T-cell (primary cell): ENCODE measurements around the gene SPOCD1. TPM values are rescaled to one million over a fixed set of nuclear protein-coding genes. Genes with fewer than 3 reads are reported as not detected.

Experiments
- ATAC-seq, 4 experiments: fragments of 200-7000 bp in 3 of 4; fragments of 150-1000 bp in 1 of 4; cut with Tn5 transposase; replicated peaks in 1 of 4; 1 replicate in 3 of 4; 2 replicates in 1 of 4; pipeline ENCODE4 v1.10.0; 2021; ENCODE audit warnings: moderate library complexity in 3 of 4, mild to moderate bottlenecking in 2 of 4, moderate number of reproducible peaks in 1 of 4
- CTCF ChIA-PET, 2 donors: fragments of 300-600 bp; sonication (Branson Sonifier 250); formaldehyde crosslinking; loops; one replicate each; lab custom pipeline; 2022; ENCODE audit warnings: antibody characterized with exemption in 2 of 2; lab: Charles Lee
- POLR2A ChIA-PET, 2 donors: fragments of 300-600 bp; sonication (Branson Sonifier 250); formaldehyde crosslinking; loops; one replicate each; lab custom pipeline; 2022; ENCODE audit warnings: antibody characterized with exemption in 2 of 2; lab: Charles Lee
- DNase-seq, 35 experiments: peaks; one replicate each; pipeline versions ENCODE4 v3.0.0 to v3.0.0-alpha.2; 2013 to 2023
- H3K27ac ChIP-seq: one replicate; pipeline ENCODE4 v1.5.1; 2013; ENCODE audit warnings: low read length
- H3K27me3 ChIP-seq, 2 experiments: replicated peaks in 1 of 2; 1 replicate in 1 of 2; 2 replicates in 1 of 2; pipeline versions ENCODE4 v1.6.1 to v1.7.0; 2013; ENCODE audit warnings: low read length in 1 of 2, mixed read lengths in 1 of 2; ENCODE audit not compliant: control insufficient read depth in 2 of 2, insufficient read depth in 2 of 2; ENCODE audit errors: extremely low read depth in 1 of 2
- H3K36me3 ChIP-seq, 2 donors: 1 replicate in 1 of 2; 2 replicates in 1 of 2; pipeline versions ENCODE4 v1.6.1 to v1.7.0; 2013; ENCODE audit warnings: low read length in 1 of 2; ENCODE audit not compliant: control insufficient read depth in 2 of 2, insufficient read depth in 1 of 2; ENCODE audit errors: extremely low read depth in 1 of 2
- H3K4me1 ChIP-seq, 2 experiments: 1 replicate in 1 of 2; 2 replicates in 1 of 2; pipeline versions ENCODE4 v1.6.1 to v1.7.0; 2013; ENCODE audit warnings: low read length in 2 of 2, mixed read lengths in 1 of 2; ENCODE audit not compliant: insufficient read depth in 2 of 2, control insufficient read depth in 1 of 2; ENCODE audit errors: extremely low read depth in 1 of 2
- H3K4me3 ChIP-seq, 2 donors: 1 replicate in 1 of 2; 2 replicates in 1 of 2; pipeline versions ENCODE4 v1.5.1 to v1.7.0; 2013; ENCODE audit warnings: mild to moderate bottlenecking in 2 of 2, low read length in 1 of 2, moderate library complexity in 1 of 2; ENCODE audit not compliant: control insufficient read depth in 1 of 2; ENCODE audit errors: extremely low read depth in 1 of 2
- H3K9me3 ChIP-seq: 2 replicates; pipeline ENCODE4 v1.7.0; 2013
- H3K27ac Mint-ChIP-seq, 2 donors: one replicate each; pipeline ENCODE4 v1.8.0; 2020 to 2021; ENCODE audit warnings: mild to moderate bottlenecking in 2 of 2, mixed read lengths in 2 of 2
- H3K27me3 Mint-ChIP-seq, 2 donors: one replicate each; pipeline ENCODE4 v1.8.0; 2021 to 2022; ENCODE audit warnings: mixed read lengths in 2 of 2
- H3K36me3 Mint-ChIP-seq: one replicate; pipeline ENCODE4 v1.8.0; 2021; ENCODE audit warnings: mixed read lengths
- H3K4me1 Mint-ChIP-seq, 3 donors: one replicate each; pipeline ENCODE4 v1.8.0; 2020 to 2022; ENCODE audit warnings: mixed read lengths in 3 of 3, mild to moderate bottlenecking in 1 of 3
- H3K4me3 Mint-ChIP-seq, 3 donors: one replicate each; pipeline ENCODE4 v1.8.0; 2020 to 2022; ENCODE audit warnings: mild to moderate bottlenecking in 3 of 3, mixed read lengths in 3 of 3, moderate library complexity in 3 of 3
- H3K9me3 Mint-ChIP-seq, 3 donors: one replicate each; pipeline ENCODE4 v1.8.0; 2020 to 2022; ENCODE audit warnings: mixed read lengths in 3 of 3
- WGBS: methylation state at CpG from one replicate; pipeline ENCODE4 v1.1.5; 2013; ENCODE audit warnings: missing lambda C conversion rate; ENCODE audit not compliant: insufficient coverage; 5-methylcytosine and 5-hydroxymethylcytosine counted together
- total RNA-seq, 35 experiments: library from RNA in 6 of 35; stranded (reverse) in 6 of 35; fragments of 120-200 nt in 1 of 35; gene quantifications; one replicate each; pipeline versions ENCODE4 v1.2.1 to v1.2.4 and lab custom pipeline; 2013 to 2026

SPOCD1 gene
- total RNA-seq, 5 donors from 2014 or later (not counting 1 experiment from before 2014, with no cell fraction given) = not detected

DNA sequence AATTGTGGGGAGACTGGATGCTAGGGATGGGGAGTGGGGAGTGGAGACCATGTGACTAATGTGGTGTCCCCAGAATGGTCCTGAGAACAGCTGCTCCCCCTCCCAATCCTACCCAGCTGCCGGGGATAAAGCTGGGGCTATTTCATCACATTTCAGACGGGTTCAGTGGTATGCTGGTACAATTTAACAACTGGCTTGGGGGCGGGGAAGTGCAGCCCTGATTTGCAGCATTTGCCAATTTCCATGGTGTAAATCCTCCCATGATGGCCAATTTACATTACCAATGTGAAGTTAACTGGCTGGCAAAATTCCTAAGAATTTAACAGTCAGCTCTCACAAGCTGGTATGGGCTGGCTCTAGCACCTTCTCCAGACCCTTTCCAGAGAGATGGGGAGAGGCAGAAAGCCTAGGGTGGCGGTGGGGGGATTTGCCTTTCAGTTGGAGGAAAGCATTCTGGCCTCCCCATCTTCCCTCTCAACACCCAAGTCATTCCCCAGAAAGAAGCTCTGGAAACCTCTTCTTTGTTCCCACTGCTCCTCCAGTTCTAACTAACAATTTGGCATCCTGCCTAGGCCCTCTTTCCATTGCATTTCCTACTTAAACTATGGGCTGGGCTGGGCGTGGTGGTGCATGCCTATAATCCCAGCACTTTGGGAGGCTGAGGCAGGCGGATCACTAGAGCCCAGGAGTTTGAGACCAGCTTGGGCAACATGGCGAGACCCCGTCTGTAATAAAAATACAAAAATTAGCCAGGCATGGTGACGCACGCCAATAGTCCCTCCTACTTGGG is 40.4 kb downstream of the SPOCD1 start:
- 80% methylated on average over 8 of the region's 10 CpGs for WGBS
- Mint-ChIP-seq H3K4me1 (peaks cover 20 to 32% (median 27%) of the 10 kb centered on the region in 3 donors), H3K27ac (no peak overlapping the region), H3K4me3 (no peak overlapping the region), H3K27me3 (peaks cover 25 to 53% of the 10 kb centered on the region in 2 donors), H3K9me3 (no peaks in the 10 kb centered on the region), H3K36me3 (no peaks in the 10 kb centered on the region)
- Histone ChIP-seq H3K36me3 (no peaks in the 10 kb centered on the region), H3K27ac (no peak overlapping the region), H3K27me3 (peaks cover 0 to 70% of the 10 kb centered on the region in 2 experiments), H3K4me1 (peaks cover 10 to 24% of the 10 kb centered on the region in 2 experiments), H3K4me3 (no peak overlapping the region), H3K9me3 (no peaks in the 10 kb centered on the region)
- DNase-seq = no peak
- ChIA-PET POLR2A (no interaction called here), CTCF (no interaction called here)
- ATAC-seq = no peak

DNA sequence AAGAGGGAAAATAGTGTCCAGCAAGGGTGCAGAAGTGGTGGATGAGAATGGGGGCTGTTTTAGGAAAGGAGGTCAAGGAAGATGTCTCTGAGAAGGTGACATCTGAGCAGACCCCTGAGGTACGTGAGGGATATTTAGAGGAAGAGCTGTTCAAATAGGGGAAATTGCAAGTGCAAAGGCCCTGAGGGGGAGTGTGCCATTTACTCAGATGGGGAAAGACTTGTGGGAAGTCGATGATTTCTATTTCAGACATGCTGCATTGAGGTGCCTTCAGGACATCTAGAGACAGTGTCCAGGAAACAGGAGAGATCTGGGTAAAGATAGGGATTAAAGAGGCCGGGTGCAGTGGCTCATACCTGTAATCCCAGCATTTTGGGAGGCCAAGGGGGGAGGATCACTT is 41.3 kb downstream of the SPOCD1 start:
- Mint-ChIP-seq H3K9me3 (no peaks in the 10 kb centered on the region), H3K4me3 (no peak overlapping the region), H3K36me3 (no peaks in the 10 kb centered on the region), H3K27me3 (peaks cover 25 to 47% of the 10 kb centered on the region in 2 donors), H3K27ac (no peak overlapping the region), H3K4me1 (peaks cover 26 to 39% (median 34%) of the 10 kb centered on the region in 3 donors)
- Histone ChIP-seq H3K4me1 (peaks cover 14 to 30% of the 10 kb centered on the region in 2 experiments), H3K27ac (no peak overlapping the region), H3K36me3 (no peaks in the 10 kb centered on the region), H3K27me3 (peaks cover 0 to 67% of the 10 kb centered on the region in 2 experiments), H3K9me3 (no peaks in the 10 kb centered on the region), H3K4me3 (no peak overlapping the region)
- ATAC-seq = no peak
- no peak for DNase-seq
- CTCF ChIA-PET = no interaction called here
- WGBS = 54% methylated on average over 3 of the region's 3 CpGs
- POLR2A ChIA-PET = no interaction called here

DNA sequence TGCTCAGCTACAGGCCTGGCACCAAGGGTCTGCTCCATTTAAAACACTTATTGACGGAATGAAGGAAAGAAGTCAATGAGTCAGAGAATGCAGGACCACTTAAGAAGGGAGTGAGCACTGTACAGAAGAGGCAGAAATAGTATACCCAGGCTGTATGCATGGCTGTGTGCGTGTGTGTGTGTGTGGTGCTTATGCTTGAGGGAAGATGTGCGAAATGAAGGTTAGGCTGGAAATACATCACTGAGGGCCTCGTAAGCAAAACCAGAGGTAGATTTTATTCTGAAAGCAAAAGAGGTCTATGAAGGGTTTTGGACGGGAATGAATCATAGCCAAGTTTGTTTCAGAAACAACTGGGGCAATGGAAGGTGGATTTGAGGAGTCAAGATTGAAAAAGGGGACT is 42.0 kb downstream of the SPOCD1 start:
- Mint-ChIP-seq H3K9me3 (no peaks in the 10 kb centered on the region), H3K27ac (no peak overlapping the region), H3K36me3 (no peaks in the 10 kb centered on the region), H3K4me3 (peak overlapping the region in 1 of 3 donors; percentile 98), H3K4me1 (peaks cover 32 to 41% (median 40%) of the 10 kb centered on the region in 3 donors), H3K27me3 (peaks cover 25 to 47% of the 10 kb centered on the region in 2 donors)
- 81% methylated on average over 4 of the region's 5 CpGs for WGBS
- no peaks in the 10 kb centered on the region for H3K36me3 ChIP-seq
- peaks cover 0 to 63% of the 10 kb centered on the region in 2 experiments for H3K27me3 ChIP-seq
- H3K4me1 ChIP-seq = peaks cover 14 to 31% of the 10 kb centered on the region in 2 experiments
- H3K9me3 ChIP-seq = no peaks in the 10 kb centered on the region
- ATAC-seq = no peak
- H3K27ac ChIP-seq = no peak overlapping the region
- CTCF ChIA-PET = no interaction called here
- H3K4me3 ChIP-seq = no peak overlapping the region
- no peak for DNase-seq
- POLR2A ChIA-PET = no interaction called here

DNA sequence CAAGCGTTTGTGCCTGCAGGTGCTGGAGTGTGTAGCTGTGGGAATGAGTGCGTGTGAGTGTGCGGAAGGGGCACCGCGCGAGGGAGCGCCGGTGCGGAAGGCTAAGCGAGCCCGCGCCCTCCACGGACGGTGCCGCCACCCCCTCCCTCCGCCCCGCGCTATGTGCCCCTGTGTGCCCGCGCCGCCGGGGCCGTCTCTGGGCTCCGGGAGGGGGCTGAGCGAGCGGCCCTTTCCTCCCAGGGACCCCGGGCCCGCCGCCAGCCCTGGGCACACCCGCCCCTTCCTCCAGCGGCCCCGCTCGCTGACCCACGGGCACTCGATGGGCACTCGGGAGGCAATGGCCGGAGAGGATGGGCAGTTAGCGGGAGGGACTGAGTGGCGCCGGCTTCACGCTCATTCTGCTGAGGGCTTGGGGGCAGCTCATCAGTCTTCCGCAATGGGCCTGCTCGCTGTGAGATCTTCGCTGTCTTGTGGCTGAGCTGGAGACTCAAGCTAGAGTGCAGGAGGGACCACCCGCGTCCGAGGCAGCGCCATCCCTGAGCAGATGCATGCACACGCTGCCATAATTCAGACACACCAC is 43.1 kb downstream of the SPOCD1 start:
- peak overlapping the region in 1 of 2 donors; percentile 23 for H3K27ac Mint-ChIP-seq
- CTCF ChIA-PET = no interaction called here

DNA sequence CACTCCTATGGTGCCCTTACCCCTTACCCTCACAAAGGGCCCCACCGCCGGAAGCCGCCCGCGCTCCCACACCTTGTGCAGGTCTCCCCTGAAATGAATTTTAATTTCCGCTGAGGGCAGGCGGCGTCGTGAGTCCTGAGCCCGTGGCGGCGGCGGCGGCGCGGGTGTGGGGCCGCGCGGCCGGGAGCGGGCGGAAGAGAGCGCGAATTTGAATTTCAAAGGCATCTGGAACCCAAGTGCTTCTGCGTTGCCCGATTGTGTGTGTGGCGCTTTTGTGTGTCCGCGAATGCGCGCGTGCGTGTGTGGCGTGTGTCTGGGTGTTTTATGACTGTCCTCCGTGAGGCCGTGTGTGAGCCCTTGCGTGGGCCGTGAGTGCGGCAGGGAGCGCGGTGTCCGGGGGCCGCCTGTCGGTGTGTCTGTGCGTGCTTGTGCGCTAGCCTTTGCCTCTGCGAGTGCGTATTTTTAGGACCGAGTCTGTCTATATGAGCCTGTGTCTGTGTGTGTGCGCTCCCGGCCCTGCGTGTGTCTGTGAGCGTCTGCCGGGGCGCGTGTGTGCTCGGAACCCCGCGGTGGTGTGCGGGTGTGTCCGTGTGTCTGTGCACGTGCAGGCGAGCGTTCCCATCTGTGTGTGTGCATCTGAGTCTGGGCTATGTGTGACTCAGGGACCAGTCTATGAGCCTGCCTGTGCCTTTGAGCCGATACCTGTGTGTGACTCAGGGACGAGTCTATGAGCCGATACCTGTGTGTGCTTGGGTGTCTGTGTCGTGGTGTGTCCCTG is 43.7 kb downstream of the SPOCD1 start:
- H3K27me3 Mint-ChIP-seq = peaks cover 17 to 39% of the 10 kb centered on the region in 2 donors

More for the DNA sequence above, 43.1 kb downstream of the SPOCD1 start:
- WGBS = 17% methylated on average over 45 of the region's 49 CpGs
- H3K36me3 Mint-ChIP-seq = no peaks in the 10 kb centered on the region
- Histone ChIP-seq H3K4me3 (peak overlapping the region; percentile 59 to 69), H3K9me3 (no peaks in the 10 kb centered on the region), H3K36me3 (no peaks in the 10 kb centered on the region), H3K27ac (no peak overlapping the region), H3K27me3 (peaks cover 0 to 55% of the 10 kb centered on the region in 2 experiments), H3K4me1 (peaks cover 14 to 31% of the 10 kb centered on the region in 2 experiments)
- ATAC-seq (peak; percentile 42 to 54 (median 48)), DNase-seq (no peak)
- peaks cover 24 to 45% of the 10 kb centered on the region in 2 donors for H3K27me3 Mint-ChIP-seq
- H3K4me3 Mint-ChIP-seq = peak overlapping the region; percentile 81 to 98 (median 84)
- POLR2A ChIA-PET = no interaction called here
- no peaks in the 10 kb centered on the region for H3K9me3 Mint-ChIP-seq
- H3K4me1 Mint-ChIP-seq = peaks cover 34 to 46% (median 41%) of the 10 kb centered on the region in 3 donors

More for the DNA sequence above, 43.7 kb downstream of the SPOCD1 start:
- no peaks in the 10 kb centered on the region for H3K36me3 ChIP-seq
- H3K4me3 ChIP-seq = peak overlapping the region; percentile 59 to 69
- peak overlapping the region; percentile 19 to 23 for H3K27ac Mint-ChIP-seq
- H3K9me3 ChIP-seq = no peaks in the 10 kb centered on the region
- DNase-seq (peak in 23 of 35 experiments; percentile 3 to 61 (median 32)), ATAC-seq (peak; percentile 67 to 76 (median 70))
- peaks cover 34 to 46% (median 41%) of the 10 kb centered on the region in 3 donors for H3K4me1 Mint-ChIP-seq
- H3K27me3 ChIP-seq = peaks cover 0 to 50% of the 10 kb centered on the region in 2 experiments
- ChIA-PET CTCF (no interaction called here), POLR2A (no interaction called here)
- no peak overlapping the region for H3K27ac ChIP-seq
- WGBS = 1% methylated on average over 68 of the region's 68 CpGs
- peaks cover 14 to 31% of the 10 kb centered on the region in 2 experiments for H3K4me1 ChIP-seq
- H3K4me3 Mint-ChIP-seq = peak overlapping the region; percentile 81 to 98 (median 84)
- H3K36me3 Mint-ChIP-seq = no peaks in the 10 kb centered on the region
- H3K9me3 Mint-ChIP-seq = no peaks in the 10 kb centered on the region
